SK-N-SH treated with all-trans-retinoic acid at 6 μM for 48 hours (cell line): ENCODE data around the gene TEX54.
"Not testable (repeated sequence)": the region's sequence is repeated elsewhere in the genome, so short reads cannot be mapped to it uniquely, and the experiment has no call there.

Source experiments
- ATAC-seq: fragments of 200-7000 bp; cut with Tn5 transposase; 3 replicates; pipeline ENCODE4 v1.9.1; 2020; ENCODE audit warnings: mild to moderate bottlenecking, moderate library complexity
- ARNTL ChIP-seq: fragments of 450-650 bp; formaldehyde crosslinking; IDR thresholded peaks from 2 replicates; pipeline ENCODE4 v1.5.0; 2020; ENCODE audit warnings: low read depth, mild to moderate bottlenecking, moderate library complexity, borderline replicate concordance
- BACH2 ChIP-seq: fragments of 250-450 bp; sonication (Bioruptor Pico); IDR thresholded peaks from 2 replicates; pipeline ENCODE4 v1.9.0; 2021; ENCODE audit warnings: mild to moderate bottlenecking, borderline replicate concordance
- CREB5 ChIP-seq: fragments of 250-450 bp; sonication (Bioruptor Pico); IDR thresholded peaks from 2 replicates; pipeline ENCODE4 v1.5.1; 2020; ENCODE audit warnings: low read depth, mild to moderate bottlenecking, moderate library complexity
- CSDC2 ChIP-seq: fragments of 250-450 bp; sonication (Bioruptor Pico); IDR thresholded peaks from 2 replicates; pipeline ENCODE4 v1.5.0; 2020; ENCODE audit warnings: mild to moderate bottlenecking, moderate library complexity
- CSRNP3 ChIP-seq: fragments of 250-450 bp; sonication (Bioruptor Pico); IDR thresholded peaks from 2 replicates; pipeline ENCODE4 v1.5.1; 2021; ENCODE audit warnings: mild to moderate bottlenecking, moderate library complexity
- ESRRG ChIP-seq: fragments of 250-450 bp; sonication (Bioruptor Pico); IDR thresholded peaks from 2 replicates; pipeline ENCODE4 v1.6.1; 2021; ENCODE audit warnings: mild to moderate bottlenecking
- ISL1 ChIP-seq: fragments of 250-450 bp; sonication (Bioruptor Pico); IDR thresholded peaks from 2 replicates; pipeline ENCODE4 v2.1.2; 2022; ENCODE audit warnings: mild to moderate bottlenecking, moderate library complexity
- OSR1 ChIP-seq: fragments of 250-450 bp; sonication (Bioruptor Pico); IDR thresholded peaks from 2 replicates; pipeline ENCODE4 v1.8.0; 2022; ENCODE audit warnings: moderate library complexity, mild to moderate bottlenecking, inconsistent platforms
- PATZ1 ChIP-seq: fragments of 250-450 bp; sonication (Bioruptor Pico); IDR thresholded peaks from 2 replicates; pipeline ENCODE4 v1.8.0; 2020; ENCODE audit warnings: mild to moderate bottlenecking, moderate library complexity, borderline replicate concordance
- PPARA ChIP-seq: fragments of 250-450 bp; sonication (Bioruptor Pico); IDR thresholded peaks from 2 replicates; pipeline ENCODE4 v1.5.0; 2020; ENCODE audit warnings: mild to moderate bottlenecking, borderline replicate concordance
- RARB ChIP-seq: fragments of 250-450 bp; sonication (Bioruptor Pico); IDR thresholded peaks from 2 replicates; pipeline ENCODE4 v1.8.0; 2021; ENCODE audit warnings: mild to moderate bottlenecking, moderate library complexity
- SNAI2 ChIP-seq: fragments of 250-450 bp; sonication (Bioruptor Pico); IDR thresholded peaks from 2 replicates; pipeline ENCODE4 v1.5.0; 2020; ENCODE audit warnings: mild to moderate bottlenecking, moderate library complexity
- TCF4 ChIP-seq: fragments of 250-450 bp; sonication (Bioruptor Pico); IDR thresholded peaks from 2 replicates; pipeline ENCODE4 v1.8.0; 2021; ENCODE audit warnings: mild to moderate bottlenecking, moderate library complexity, borderline replicate concordance
- TOX ChIP-seq: fragments of 250-450 bp; sonication (Bioruptor Pico); IDR thresholded peaks from 2 replicates; pipeline ENCODE4 v1.8.0; 2021; ENCODE audit warnings: mild to moderate bottlenecking, moderate library complexity, borderline replicate concordance
- TSHZ2 ChIP-seq: fragments of 250-450 bp; sonication (Bioruptor Pico); IDR thresholded peaks from 2 replicates; pipeline ENCODE4 v1.5.0; 2020; ENCODE audit warnings: mild to moderate bottlenecking, moderate library complexity
- ZC3H10 ChIP-seq: fragments of 250-450 bp; sonication (Bioruptor Pico); IDR thresholded peaks from 2 replicates; pipeline ENCODE4 v1.5.1; 2021; ENCODE audit warnings: mild to moderate bottlenecking, moderate library complexity
- ZFP3 ChIP-seq: fragments of 250-450 bp; sonication (Bioruptor Pico); IDR thresholded peaks from 2 replicates; pipeline ENCODE4 v1.5.0; 2020; ENCODE audit warnings: mild to moderate bottlenecking, moderate library complexity
- ZFP30 ChIP-seq: fragments of 450-650 bp; formaldehyde crosslinking; IDR thresholded peaks from 2 replicates; pipeline ENCODE4 v1.5.0; 2022; ENCODE audit warnings: mild to moderate bottlenecking, moderate library complexity
- ZNF565 ChIP-seq: fragments of 450-650 bp; formaldehyde crosslinking; conservative IDR thresholded peaks from 2 replicates; pipeline ENCODE4 v1.5.0; 2020; ENCODE audit warnings: low read depth, mild to moderate bottlenecking, moderate library complexity
- ZNF70 ChIP-seq: fragments of 450-650 bp; formaldehyde crosslinking; IDR thresholded peaks from 2 replicates; pipeline ENCODE4 v1.5.0; 2020; ENCODE audit warnings: mild to moderate bottlenecking, moderate library complexity
- ZNF8 ChIP-seq: fragments of 450-650 bp; formaldehyde crosslinking; IDR thresholded peaks from 2 replicates; pipeline ENCODE4 v1.5.0; 2020; ENCODE audit warnings: mild to moderate bottlenecking, moderate library complexity

The TEX54 gene

GRCh38 chr11:62874851-62875250 is 42.2 kb upstream of the TEX54 start:
- no peak for ATAC-seq

GRCh38 chr11:62865635-62866034 is 33.0 kb upstream of the TEX54 start:
- no peak for ATAC-seq
- TF ChIP-seq BACH2 (CRISPR knock-in tag): no peak
- no peak for TF ChIP-seq CSDC2 (CRISPR knock-in tag)
- TF ChIP-seq, all 23 proteins: peak for 0

More at GRCh38 chr11:62874851-62875250, 42.2 kb upstream of the TEX54 start:
- TF ChIP-seq ZC3H10 (CRISPR knock-in tag) (no peak), ZNF8 (CRISPR knock-in tag) (no peak), TCF4 (no peak), PPARA (no peak), ZNF70 (CRISPR knock-in tag) (no peak), ZFP3 (CRISPR knock-in tag) (no peak), ISL1 (CRISPR knock-in tag) (no peak), ARNTL (CRISPR knock-in tag) (no peak), ESRRG (CRISPR knock-in tag) (no peak), CSRNP3 (CRISPR knock-in tag) (no peak), BACH2 (CRISPR knock-in tag) (no peak), PATZ1 (CRISPR knock-in tag) (no peak), CREB5 (no peak), TSHZ2 (CRISPR knock-in tag) (no peak), OSR1 (CRISPR knock-in tag) (no peak), TOX (CRISPR knock-in tag) (no peak), RARB (no peak), ZNF565 (no peak), SNAI2 (CRISPR knock-in tag) (no peak), ZFP30 (CRISPR knock-in tag) (no peak)

- TF ChIP-seq CREB5 (no peak), ZNF70 (CRISPR knock-in tag) (no peak), CSRNP3 (CRISPR knock-in tag) (no peak), ZNF565 (no peak)
- peak; percentile 23 for ATAC-seq
Observed at GRCh38 chr11:62863687-62864335, 31.2 kb upstream of the TEX54 start.

- ATAC-seq: not testable (repeated sequence)
Observed at GRCh38 chr11:62861564-62862192, 29.0 kb upstream of the TEX54 start.
